Epithelial cell of esophagus (primary cell): Measurements from ENCODE around the gene ATP10A.

Experiments
- DNase-seq: peaks from one replicate; pipeline ENCODE4 v3.0.0; 2010; ENCODE audit warnings: low read depth
- H3K4me3 ChIP-seq: 2 replicates; pipeline ENCODE4 v1.5.1; 2011; ENCODE audit warnings: mild to moderate bottlenecking, low read length, control low read depth
- TF ChIP-seq, protein P1 (sequence below): IDR thresholded peaks from 2 replicates; pipeline ENCODE4 v1.5.1; 2011; ENCODE audit warnings: low read depth, mild to moderate bottlenecking, low read length, control low read depth, inconsistent platforms; ENCODE audit not compliant: insufficient read depth; ENCODE audit errors: missing control alignments

Gene ATP10A

GRCh38 chr15:25684521-25685431 is 178.4 kb downstream of the ATP10A start:
- TF ChIP-seq, protein P1, sequence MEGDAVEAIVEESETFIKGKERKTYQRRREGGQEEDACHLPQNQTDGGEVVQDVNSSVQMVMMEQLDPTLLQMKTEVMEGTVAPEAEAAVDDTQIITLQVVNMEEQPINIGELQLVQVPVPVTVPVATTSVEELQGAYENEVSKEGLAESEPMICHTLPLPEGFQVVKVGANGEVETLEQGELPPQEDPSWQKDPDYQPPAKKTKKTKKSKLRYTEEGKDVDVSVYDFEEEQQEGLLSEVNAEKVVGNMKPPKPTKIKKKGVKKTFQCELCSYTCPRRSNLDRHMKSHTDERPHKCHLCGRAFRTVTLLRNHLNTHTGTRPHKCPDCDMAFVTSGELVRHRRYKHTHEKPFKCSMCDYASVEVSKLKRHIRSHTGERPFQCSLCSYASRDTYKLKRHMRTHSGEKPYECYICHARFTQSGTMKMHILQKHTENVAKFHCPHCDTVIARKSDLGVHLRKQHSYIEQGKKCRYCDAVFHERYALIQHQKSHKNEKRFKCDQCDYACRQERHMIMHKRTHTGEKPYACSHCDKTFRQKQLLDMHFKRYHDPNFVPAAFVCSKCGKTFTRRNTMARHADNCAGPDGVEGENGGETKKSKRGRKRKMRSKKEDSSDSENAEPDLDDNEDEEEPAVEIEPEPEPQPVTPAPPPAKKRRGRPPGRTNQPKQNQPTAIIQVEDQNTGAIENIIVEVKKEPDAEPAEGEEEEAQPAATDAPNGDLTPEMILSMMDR, result no peak
- H3K4me3 ChIP-seq, result no peak overlapping the region
- DNase-seq, result no peak

DNA sequence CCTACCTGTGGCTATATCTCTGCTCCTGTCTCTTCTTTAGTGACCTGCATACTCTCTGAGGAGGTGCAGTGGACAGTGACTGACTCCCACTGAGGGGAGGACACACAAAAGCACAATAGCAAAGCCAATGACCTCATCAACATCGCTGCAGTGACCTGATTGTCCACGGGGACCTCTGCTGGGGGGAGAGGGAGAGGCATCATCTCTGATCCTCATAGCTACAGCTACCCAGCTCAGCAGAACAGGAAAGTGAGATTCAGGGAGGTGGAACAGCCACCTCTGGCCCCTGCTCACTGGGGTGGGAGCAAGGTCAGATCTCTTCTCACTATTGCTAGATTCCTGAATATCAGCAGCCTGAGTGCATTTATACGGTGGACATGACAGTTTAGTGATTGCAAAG is 179.2 kb downstream of the ATP10A start:
- TF ChIP-seq, protein P1, result no peak
- no peak for DNase-seq
- H3K4me3 ChIP-seq, result no peak overlapping the region

- TF ChIP-seq, protein P1, result no peak
- no peak for DNase-seq
- H3K4me3 ChIP-seq, result no peak overlapping the region
Measured at GRCh38 chr15:25683415-25683814, 179.7 kb downstream of the ATP10A start.

- TF ChIP-seq, protein P1, result no peak
- no peak overlapping the region for H3K4me3 ChIP-seq
- no peak for DNase-seq
Measured at GRCh38 chr15:25682340-25682739, 180.8 kb downstream of the ATP10A start.

GRCh38 chr15:25680686-25681025 is 182.5 kb downstream of the ATP10A start:
- no peak overlapping the region for H3K4me3 ChIP-seq
- TF ChIP-seq, protein P1, result no peak
- DNase-seq, result no peak

DNA sequence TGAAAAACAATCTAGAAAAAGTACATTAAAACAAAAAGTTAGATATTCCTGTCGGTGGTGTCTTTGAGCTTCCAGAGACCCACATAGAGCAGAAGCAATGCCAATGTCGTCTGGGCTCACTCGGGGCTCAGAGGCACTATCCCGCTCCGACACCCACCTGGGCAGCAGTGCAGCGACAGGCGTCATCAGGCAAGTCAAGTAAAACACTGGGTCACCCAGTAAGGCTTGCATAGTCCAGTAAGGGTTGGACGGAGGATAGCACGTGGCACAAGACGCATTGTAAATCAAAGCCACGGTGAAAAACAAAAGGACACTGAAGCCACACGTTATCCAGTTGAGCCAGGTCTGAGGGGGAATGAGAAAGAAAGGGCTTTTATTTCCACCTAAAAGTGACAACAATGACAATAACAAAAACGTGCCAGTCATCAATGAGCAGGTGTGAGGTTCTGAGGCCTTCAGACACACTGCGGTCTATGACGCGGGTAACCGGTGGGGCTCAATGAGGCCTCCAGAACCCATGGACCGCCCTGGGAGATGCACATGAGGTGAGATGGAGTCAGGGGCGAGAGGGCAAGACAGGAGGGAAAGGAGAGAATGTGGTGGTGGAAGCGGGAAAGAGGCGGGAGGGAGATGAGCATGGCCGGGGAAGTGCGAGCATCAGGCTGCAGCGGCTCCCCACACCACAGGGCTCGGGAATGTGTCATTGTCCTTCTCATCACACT is 183.0 kb downstream of the ATP10A start:
- TF ChIP-seq, protein P1, result no peak
- DNase-seq, result no peak
- no peak overlapping the region for H3K4me3 ChIP-seq
